ENCODE results near the gene BNC2. TPM values are rescaled to one million over a fixed set of nuclear protein-coding genes. Genes with fewer than 3 reads are reported as not detected.

BNC2 gene
- total RNA-seq, 1 donor from 2014 or later = 2.4 TPM

DNA sequence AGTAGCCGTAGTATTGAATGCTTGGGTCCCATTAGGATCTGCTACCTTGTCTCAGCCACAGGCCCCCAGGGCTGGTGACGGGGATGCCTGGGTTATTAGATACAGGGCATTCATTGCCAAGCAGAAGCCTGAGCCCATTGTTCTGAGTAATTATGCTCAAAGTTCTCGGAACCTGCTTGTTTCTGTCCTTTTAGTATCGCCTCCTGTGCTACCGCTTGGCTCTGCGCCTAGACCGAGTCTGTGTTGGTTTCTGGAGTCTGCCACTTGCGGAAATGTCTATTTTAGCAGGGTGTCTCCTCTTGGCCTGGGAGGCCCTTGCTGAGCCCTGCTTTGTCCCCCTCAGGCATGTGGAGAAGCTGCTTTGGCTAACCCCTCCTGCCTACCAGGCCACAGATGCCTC lies 506.1 kb downstream of the BNC2 start:
- no peak overlapping the region for H3K4me3 Mint-ChIP-seq
- no peaks in the 10 kb centered on the region for H3K36me3 ChIP-seq
- peaks cover 9% of the 10 kb centered on the region for H3K27me3 Mint-ChIP-seq (ENCODE audit: insufficient read depth, low read depth)
- no peak overlapping the region for H3K4me3 ChIP-seq
- peaks cover 3% of the 10 kb centered on the region for H3K4me1 Mint-ChIP-seq
- no peak for DNase-seq (ENCODE audit: low spot score)
- H3K27me3 ChIP-seq = no peaks in the 10 kb centered on the region
- no peak overlapping the region for H3K4me2 ChIP-seq
- peaks cover 6% of the 10 kb centered on the region for H3K4me1 ChIP-seq
- H3K79me2 ChIP-seq (ENCODE audit: low read depth) = no peaks in the 10 kb centered on the region
- H2AFZ ChIP-seq (replicated peaks) = no peak overlapping the region
- H3K9me3 ChIP-seq (ENCODE audit: low read depth) = no peaks in the 10 kb centered on the region
- no peaks in the 10 kb centered on the region for H3K36me3 Mint-ChIP-seq
- TF ChIP-seq, protein P1, sequence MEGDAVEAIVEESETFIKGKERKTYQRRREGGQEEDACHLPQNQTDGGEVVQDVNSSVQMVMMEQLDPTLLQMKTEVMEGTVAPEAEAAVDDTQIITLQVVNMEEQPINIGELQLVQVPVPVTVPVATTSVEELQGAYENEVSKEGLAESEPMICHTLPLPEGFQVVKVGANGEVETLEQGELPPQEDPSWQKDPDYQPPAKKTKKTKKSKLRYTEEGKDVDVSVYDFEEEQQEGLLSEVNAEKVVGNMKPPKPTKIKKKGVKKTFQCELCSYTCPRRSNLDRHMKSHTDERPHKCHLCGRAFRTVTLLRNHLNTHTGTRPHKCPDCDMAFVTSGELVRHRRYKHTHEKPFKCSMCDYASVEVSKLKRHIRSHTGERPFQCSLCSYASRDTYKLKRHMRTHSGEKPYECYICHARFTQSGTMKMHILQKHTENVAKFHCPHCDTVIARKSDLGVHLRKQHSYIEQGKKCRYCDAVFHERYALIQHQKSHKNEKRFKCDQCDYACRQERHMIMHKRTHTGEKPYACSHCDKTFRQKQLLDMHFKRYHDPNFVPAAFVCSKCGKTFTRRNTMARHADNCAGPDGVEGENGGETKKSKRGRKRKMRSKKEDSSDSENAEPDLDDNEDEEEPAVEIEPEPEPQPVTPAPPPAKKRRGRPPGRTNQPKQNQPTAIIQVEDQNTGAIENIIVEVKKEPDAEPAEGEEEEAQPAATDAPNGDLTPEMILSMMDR (IDR thresholded peaks at IDR 0.05) = no peak
- TF ChIP-seq EZH2phosphoT487 (IDR thresholded peaks at IDR 0.05) = no peak
- H3K27ac ChIP-seq = no peak overlapping the region
- no peak overlapping the region for H3K27ac Mint-ChIP-seq
- H3K9me3 Mint-ChIP-seq = peaks cover 9% of the 10 kb centered on the region
- H3F3A ChIP-seq (ENCODE audit: low read depth) = no peaks in the 10 kb centered on the region
- H3K9ac ChIP-seq = no peak overlapping the region
- no peaks in the 10 kb centered on the region for H4K20me1 ChIP-seq (ENCODE audit: low read depth)

DNA sequence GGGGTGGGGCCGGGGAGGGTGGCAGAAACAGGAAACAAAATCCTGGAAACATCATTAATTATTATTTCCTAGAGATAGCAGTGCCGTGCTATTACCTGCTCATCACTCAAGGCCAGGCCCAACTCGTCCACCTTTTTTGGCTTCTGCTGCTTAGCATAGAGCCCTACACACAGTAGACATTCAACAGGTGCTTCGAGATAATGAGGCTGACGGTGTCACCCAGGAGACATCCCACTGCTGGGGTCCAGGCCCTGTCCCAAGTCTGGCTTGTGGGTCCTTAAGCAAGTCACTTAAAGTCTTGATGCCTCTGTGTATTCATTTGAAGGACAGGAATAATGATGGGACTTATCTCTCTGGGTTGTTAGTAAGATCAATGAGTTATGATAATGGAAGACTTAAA lies 506.6 kb downstream of the BNC2 start:
- Histone ChIP-seq H4K20me1 (ENCODE audit: low read depth) (no peaks in the 10 kb centered on the region), H3K4me2 (no peak overlapping the region), H3K79me2 (ENCODE audit: low read depth) (no peaks in the 10 kb centered on the region), H3F3A (ENCODE audit: low read depth) (no peaks in the 10 kb centered on the region), H3K9ac (no peak overlapping the region), H3K4me3 (no peak overlapping the region), H2AFZ (replicated peaks) (no peak overlapping the region), H3K27me3 (no peaks in the 10 kb centered on the region), H3K36me3 (no peaks in the 10 kb centered on the region), H3K27ac (no peak overlapping the region), H3K9me3 (ENCODE audit: low read depth) (no peaks in the 10 kb centered on the region), H3K4me1 (peaks cover 6% of the 10 kb centered on the region)
- TF ChIP-seq, protein P1 (IDR thresholded peaks at IDR 0.05) = no peak
- no peak for TF ChIP-seq EZH2phosphoT487 (IDR thresholded peaks at IDR 0.05)
- H3K4me3 Mint-ChIP-seq = no peak overlapping the region
- H3K9me3 Mint-ChIP-seq = peaks cover 12% of the 10 kb centered on the region
- H3K27me3 Mint-ChIP-seq (ENCODE audit: insufficient read depth, low read depth) = peaks cover 9% of the 10 kb centered on the region
- no peak overlapping the region for H3K27ac Mint-ChIP-seq
- peaks cover 3% of the 10 kb centered on the region for H3K4me1 Mint-ChIP-seq
- H3K36me3 Mint-ChIP-seq = peaks cover 1% of the 10 kb centered on the region
- DNase-seq (ENCODE audit: low spot score) = no peak

GRCh38 chr9:16363073-16363781 lies 507.2 kb downstream of the BNC2 start:
- DNase-seq (ENCODE audit: low spot score) = no peak

More at GRCh38 chr9:16363073-16363781, 507.2 kb downstream of the BNC2 start:
- H4K20me1 ChIP-seq (ENCODE audit: low read depth) = no peaks in the 10 kb centered on the region
- H3K27me3 ChIP-seq = no peaks in the 10 kb centered on the region
- no peaks in the 10 kb centered on the region for H3K36me3 ChIP-seq
- no peaks in the 10 kb centered on the region for H3K9me3 ChIP-seq (ENCODE audit: low read depth)
- Mint-ChIP-seq H3K36me3 (peaks cover 1% of the 10 kb centered on the region), H3K27me3 (ENCODE audit: insufficient read depth, low read depth) (peaks cover 9% of the 10 kb centered on the region), H3K27ac (peak overlapping the region; percentile 19), H3K9me3 (peaks cover 12% of the 10 kb centered on the region), H3K4me1 (peaks cover 9% of the 10 kb centered on the region), H3K4me3 (no peak overlapping the region)
- H3K4me2 ChIP-seq = no peak overlapping the region
- no peak overlapping the region for H3K4me3 ChIP-seq
- H2AFZ ChIP-seq (replicated peaks) = peak overlapping the region; percentile 21
- H3K27ac ChIP-seq = no peak overlapping the region
- TF ChIP-seq, protein P1 (IDR thresholded peaks at IDR 0.05) = no peak
- H3F3A ChIP-seq (ENCODE audit: low read depth) = no peaks in the 10 kb centered on the region
- H3K79me2 ChIP-seq (ENCODE audit: low read depth) = no peaks in the 10 kb centered on the region
- H3K4me1 ChIP-seq = peaks cover 11% of the 10 kb centered on the region
- H3K9ac ChIP-seq = no peak overlapping the region
